GM18861 (cell line): Measurements from ENCODE around the gene TMX1.

Experiments used
- ATAC-seq: cut with Tn5 transposase; IDR thresholded peaks from one replicate; pipeline ENCODE4 v1.9.1; 2021; ENCODE audit not compliant: unreplicated experiment

The TMX1 gene

GRCh38 chr14:51242545-51243490 is 2.8 kb downstream of the TMX1 start:
- ATAC-seq, result no peak

GRCh38 chr14:51244591-51244990 is 4.5 kb downstream of the TMX1 start:
- no peak for ATAC-seq

DNA sequence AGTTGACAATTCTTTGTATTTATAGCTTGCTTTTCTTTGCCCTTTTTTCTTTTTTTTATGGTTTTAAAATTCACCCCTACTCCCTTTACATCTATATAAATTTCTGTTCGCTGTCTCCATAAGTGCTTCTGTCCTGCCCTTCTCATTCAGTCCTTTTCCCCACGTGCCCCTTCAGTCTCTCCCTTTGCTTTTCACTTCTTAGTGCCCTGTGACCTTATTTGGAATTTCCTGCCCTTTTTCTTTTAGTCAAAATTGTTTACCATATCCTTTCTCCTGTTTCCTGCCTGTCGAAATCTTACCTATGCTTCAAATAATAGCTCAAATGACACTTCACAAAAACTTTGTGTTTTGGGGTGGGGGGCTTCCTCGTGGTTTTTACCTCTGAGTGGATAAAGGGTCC is 6.0 kb downstream of the TMX1 start:
- ATAC-seq, result no peak

DNA sequence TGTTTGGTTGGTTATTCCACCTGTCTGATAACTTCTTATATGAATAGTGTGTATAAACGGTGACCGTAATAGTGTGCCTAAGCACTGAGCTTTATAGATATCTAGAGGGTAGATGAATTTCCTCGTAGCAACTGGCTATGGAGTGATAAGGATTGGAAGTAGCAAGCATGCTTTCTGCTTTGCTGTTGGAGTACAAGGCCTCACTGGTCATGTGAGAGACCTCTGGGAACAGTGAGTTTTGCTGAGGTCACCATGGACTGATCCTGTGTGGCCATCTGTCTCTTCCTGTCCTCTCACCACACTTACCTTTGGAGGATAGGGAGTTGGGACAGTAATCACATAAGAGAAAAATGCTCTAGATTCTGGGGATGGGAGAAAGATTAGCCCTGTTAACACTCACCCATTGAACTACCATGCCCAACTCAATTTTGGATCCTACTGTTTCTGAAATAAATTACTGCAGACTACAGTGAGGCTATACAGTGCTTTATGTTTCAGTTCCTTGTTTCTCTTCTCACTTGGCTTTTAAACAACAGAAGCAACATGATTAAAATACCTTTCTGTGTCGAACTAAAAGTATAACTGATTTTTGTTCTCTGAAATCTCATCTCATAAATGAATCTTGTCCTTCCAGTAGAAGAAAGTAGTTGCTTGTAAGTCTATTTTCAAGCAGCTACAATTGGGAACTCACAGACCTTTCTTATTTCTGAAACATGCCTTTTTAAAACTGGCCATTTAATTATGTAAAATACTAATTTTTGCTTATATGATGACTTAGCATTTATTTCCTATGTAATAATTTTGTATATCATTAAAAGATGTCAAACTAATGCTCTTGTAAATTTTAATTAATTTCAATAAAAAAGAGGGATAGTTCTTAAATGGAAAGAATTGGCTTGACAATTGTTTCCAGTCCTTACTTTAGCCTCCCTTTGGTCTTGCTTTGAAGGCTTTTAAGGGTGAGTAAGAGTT is 8.3 kb downstream of the TMX1 start:
- peak; percentile 51 for ATAC-seq

DNA sequence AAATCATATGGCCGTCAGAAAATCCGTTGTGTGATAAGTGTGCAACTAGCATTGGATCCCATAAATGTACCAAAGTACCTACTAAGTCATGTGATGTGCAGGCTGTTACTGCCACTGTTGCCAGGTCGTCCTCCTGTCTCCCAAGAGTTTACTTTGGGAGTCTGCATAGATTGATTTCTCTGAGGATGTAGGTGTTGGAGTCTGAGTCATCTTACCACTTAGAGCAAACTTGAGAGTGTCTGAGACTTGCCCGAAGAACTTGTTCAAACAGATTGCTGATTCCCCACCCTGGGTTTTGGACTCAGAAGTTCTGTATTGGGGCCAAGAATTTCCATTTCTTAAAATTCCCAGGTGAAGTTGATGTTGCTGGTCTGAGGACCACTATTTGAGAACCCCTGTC is 11.4 kb downstream of the TMX1 start:
- no peak for ATAC-seq

- ATAC-seq, result no peak
Measured at GRCh38 chr14:51253880-51254279, 13.8 kb downstream of the TMX1 start.

DNA sequence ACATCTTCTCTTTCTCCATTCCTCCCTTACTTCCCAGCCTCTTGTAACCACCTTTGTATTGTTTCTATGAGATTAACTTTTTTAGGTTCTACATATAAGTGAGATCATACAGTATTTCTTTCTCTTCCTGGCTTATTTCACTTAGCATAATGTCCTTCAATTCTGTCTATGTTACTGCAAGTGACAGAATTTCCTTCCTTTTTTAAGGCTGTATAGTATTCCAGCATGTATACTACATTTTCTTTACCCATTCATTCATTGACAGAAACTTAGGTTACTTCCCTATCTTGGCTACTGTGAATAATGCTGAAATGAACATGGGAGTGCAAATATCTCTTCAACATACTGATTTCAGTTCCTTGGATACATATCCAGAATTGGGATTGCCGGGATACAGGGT is 18.2 kb downstream of the TMX1 start:
- no peak for ATAC-seq

- ATAC-seq, result no peak
Measured at GRCh38 chr14:51258788-51259187, 18.7 kb downstream of the TMX1 start.

DNA sequence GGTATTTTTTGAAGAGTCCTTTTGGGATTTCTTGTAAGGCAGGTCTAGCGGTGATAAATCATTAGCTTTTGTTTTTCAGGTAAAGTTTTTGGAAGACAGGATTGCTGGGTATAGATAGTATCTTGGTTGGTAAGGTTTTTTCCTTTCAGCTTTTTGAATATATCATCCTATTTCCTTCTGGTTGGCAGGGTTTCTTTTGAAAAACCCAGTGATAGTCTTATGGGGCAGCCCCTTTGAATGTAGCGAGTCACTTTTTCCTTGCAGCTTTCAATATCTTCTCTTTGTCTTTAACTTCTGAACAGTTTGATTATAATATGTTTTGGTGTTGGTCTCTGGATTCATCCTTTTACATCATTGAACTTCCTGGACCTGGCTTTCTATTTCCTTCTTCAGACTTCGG is 20.2 kb downstream of the TMX1 start:
- no peak for ATAC-seq

- ATAC-seq, result no peak
Measured at GRCh38 chr14:51261151-51261550, 21.1 kb downstream of the TMX1 start.

- ATAC-seq, result no peak
Measured at GRCh38 chr14:51262868-51263267, 22.8 kb downstream of the TMX1 start.

DNA sequence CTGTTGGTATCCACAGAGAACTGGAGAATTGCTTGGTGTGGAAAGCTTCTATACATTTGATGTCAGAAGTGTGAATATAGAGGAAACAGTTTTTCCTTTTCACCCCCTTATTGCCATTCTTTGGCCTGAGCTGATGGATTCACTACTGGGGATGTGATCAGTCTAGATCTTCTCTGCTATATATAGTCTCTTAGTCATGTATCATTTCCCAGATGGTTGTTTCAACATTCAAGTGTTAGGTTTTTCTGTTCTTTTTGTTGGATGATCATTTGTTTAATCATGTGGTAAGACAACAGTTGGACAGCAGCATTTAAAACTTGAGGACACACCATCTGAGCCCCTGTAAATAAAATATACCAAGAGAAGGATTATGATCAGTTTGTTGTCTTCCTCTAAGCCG is 29.6 kb downstream of the TMX1 start:
- ATAC-seq, result no peak

DNA sequence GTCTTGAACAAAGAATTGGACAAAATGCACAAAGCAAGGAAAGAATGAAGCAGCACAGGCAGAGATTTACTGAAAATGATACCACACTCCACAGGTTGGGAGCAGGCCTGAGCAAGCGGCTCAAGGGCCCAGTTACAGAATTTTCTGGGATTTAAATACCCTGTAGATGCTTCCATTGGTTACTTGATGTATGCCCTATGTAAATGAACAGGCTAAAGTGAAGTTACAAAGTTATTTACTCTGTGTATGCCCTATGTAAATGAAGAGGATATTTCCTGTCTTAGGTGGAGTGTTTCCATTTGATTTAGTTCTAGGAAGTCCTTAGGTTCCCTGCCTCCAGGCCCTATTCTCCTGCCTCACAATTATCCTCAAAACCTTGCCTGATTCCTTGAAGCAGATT is 36.6 kb downstream of the TMX1 start:
- no peak for ATAC-seq

- no peak for ATAC-seq
Measured at GRCh38 chr14:51277753-51278415, 37.8 kb downstream of the TMX1 start.

- ATAC-seq, result no peak
Measured at GRCh38 chr14:51282517-51282916, 42.5 kb downstream of the TMX1 start.

GRCh38 chr14:51283402-51284085 is 43.5 kb downstream of the TMX1 start:
- ATAC-seq, result no peak

GRCh38 chr14:51284241-51284640 is 44.2 kb downstream of the TMX1 start:
- ATAC-seq, result no peak

DNA sequence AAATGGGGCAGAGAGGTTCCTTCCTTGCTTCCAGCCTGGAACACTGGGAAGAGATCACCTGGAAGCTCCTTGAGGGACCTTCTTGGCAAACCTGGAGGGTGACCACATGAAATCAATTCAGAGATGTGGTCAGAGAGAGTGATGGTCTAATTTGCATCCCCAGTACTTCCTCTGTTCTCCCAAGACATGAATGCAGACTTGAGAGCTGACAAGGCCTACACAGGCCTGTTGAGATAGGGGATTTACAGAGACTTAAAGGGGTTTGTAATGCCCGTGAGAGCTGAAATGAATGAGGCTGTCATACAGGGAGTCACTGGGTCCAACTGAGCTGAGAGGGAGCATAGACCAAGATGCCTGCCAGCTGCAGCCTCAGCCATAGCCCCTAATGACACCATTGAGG is 45.1 kb downstream of the TMX1 start:
- ATAC-seq, result no peak

GRCh38 chr14:51289169-51289568 is 49.1 kb downstream of the TMX1 start:
- no peak for ATAC-seq

GRCh38 chr14:51290132-51290531 is 50.1 kb downstream of the TMX1 start:
- ATAC-seq, result no peak

- no peak for ATAC-seq
Measured at GRCh38 chr14:51291016-51291415, 51.0 kb downstream of the TMX1 start.
